ENCODE results near the gene CRAMP1. TPM values are rescaled to one million over a fixed set of nuclear protein-coding genes. Genes with fewer than 3 reads are reported as not detected.

The CRAMP1 gene
- total RNA-seq, 1 donor from 2014 or later, result 18.0 TPM

DNA sequence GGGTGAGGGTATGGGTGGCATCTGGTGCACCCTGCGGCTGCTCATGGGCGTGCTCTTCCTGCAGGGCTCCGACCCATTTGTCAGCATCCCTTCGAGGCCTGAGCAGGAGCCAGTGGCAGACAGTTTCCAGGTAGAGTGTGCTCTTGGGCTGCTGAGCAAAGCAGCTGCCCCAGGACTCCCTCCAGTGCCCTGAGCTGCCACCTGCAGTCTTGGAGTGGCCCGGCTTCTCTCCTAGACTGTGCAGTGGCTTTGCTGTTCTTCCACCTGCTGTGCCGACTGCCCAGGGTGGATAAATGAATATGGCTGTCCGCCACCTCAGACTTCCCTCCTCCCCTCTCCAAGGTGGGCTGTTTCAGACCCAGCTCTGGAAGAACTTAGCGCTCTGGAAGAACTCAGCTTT is 55.1 kb downstream of the CRAMP1 start:
- Histone ChIP-seq H3K36me3 (ENCODE audit: insufficient read depth, low read length) (peaks cover 58% of the 10 kb centered on the region), H3K4me2 (ENCODE audit: low read length) (no peak overlapping the region), H3K9me3 (ENCODE audit: insufficient read depth, low read depth, low read length) (no peaks in the 10 kb centered on the region), H3K79me2 (ENCODE audit: insufficient read depth, low read length) (no peaks in the 10 kb centered on the region), H3K4me3 (ENCODE audit: insufficient read depth, low read depth, low read length) (no peak overlapping the region), H3K27me3 (ENCODE audit: insufficient read depth, low read length) (no peaks in the 10 kb centered on the region), H2AFZ (ENCODE audit: low read depth, low read length) (no peak overlapping the region), H3K9ac (ENCODE audit: low read length) (no peak overlapping the region), H3K4me1 (ENCODE audit: insufficient read depth, low read length) (no peaks in the 10 kb centered on the region), H3K27ac (ENCODE audit: low read depth, low read length) (no peak overlapping the region), H4K20me1 (ENCODE audit: insufficient read depth, low read length) (peaks cover 5% of the 10 kb centered on the region)
- Mint-ChIP-seq H3K9me3 (ENCODE audit: unreplicated experiment) (no peaks in the 10 kb centered on the region), H3K4me3 (ENCODE audit: unreplicated experiment) (no peak overlapping the region), H3K27ac (ENCODE audit: unreplicated experiment) (no peak overlapping the region), H3K36me3 (ENCODE audit: low read depth, unreplicated experiment) (peaks cover 49% of the 10 kb centered on the region), H3K27me3 (ENCODE audit: low read depth, unreplicated experiment) (no peaks in the 10 kb centered on the region), H3K4me1 (ENCODE audit: low read depth, unreplicated experiment) (no peaks in the 10 kb centered on the region)
- DNase-seq (ENCODE audit: low read depth) (no peak), FAIRE-seq (no peak)
- TF ChIP-seq, protein P1, sequence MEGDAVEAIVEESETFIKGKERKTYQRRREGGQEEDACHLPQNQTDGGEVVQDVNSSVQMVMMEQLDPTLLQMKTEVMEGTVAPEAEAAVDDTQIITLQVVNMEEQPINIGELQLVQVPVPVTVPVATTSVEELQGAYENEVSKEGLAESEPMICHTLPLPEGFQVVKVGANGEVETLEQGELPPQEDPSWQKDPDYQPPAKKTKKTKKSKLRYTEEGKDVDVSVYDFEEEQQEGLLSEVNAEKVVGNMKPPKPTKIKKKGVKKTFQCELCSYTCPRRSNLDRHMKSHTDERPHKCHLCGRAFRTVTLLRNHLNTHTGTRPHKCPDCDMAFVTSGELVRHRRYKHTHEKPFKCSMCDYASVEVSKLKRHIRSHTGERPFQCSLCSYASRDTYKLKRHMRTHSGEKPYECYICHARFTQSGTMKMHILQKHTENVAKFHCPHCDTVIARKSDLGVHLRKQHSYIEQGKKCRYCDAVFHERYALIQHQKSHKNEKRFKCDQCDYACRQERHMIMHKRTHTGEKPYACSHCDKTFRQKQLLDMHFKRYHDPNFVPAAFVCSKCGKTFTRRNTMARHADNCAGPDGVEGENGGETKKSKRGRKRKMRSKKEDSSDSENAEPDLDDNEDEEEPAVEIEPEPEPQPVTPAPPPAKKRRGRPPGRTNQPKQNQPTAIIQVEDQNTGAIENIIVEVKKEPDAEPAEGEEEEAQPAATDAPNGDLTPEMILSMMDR (IDR thresholded peaks at IDR 0.05; ENCODE audit: insufficient read depth, low read depth, low read length), result no peak

DNA sequence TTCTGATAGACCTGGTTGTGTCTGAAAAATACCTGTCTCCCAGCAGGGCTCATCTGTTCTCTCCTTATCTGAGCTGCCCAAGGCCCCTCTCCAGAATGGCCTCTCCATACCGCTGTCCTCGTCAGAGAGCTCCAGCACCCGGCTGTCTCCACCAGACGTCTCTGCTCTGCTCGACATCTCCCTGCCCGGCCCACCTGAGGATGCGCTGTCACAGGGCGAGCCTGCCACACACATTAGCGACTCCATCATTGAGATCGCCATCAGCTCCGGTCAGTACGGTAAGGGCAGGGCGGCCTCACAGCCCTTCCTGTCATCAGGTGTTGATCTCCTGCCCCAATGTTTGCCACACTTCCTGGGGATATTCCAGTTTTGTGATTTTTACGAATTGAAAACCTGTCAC is 55.8 kb downstream of the CRAMP1 start:
- Histone ChIP-seq H3K36me3 (ENCODE audit: insufficient read depth, low read length) (peaks cover 57% of the 10 kb centered on the region), H2AFZ (ENCODE audit: low read depth, low read length) (no peak overlapping the region), H3K9ac (ENCODE audit: low read length) (no peak overlapping the region), H4K20me1 (ENCODE audit: insufficient read depth, low read length) (peaks cover 5% of the 10 kb centered on the region), H3K4me3 (ENCODE audit: insufficient read depth, low read depth, low read length) (no peak overlapping the region), H3K4me1 (ENCODE audit: insufficient read depth, low read length) (no peaks in the 10 kb centered on the region), H3K27me3 (ENCODE audit: insufficient read depth, low read length) (no peaks in the 10 kb centered on the region), H3K27ac (ENCODE audit: low read depth, low read length) (no peak overlapping the region), H3K9me3 (ENCODE audit: insufficient read depth, low read depth, low read length) (no peaks in the 10 kb centered on the region), H3K79me2 (ENCODE audit: insufficient read depth, low read length) (no peaks in the 10 kb centered on the region), H3K4me2 (ENCODE audit: low read length) (no peak overlapping the region)
- no peak for DNase-seq (ENCODE audit: low read depth)
- no peak overlapping the region for H3K4me3 Mint-ChIP-seq (ENCODE audit: unreplicated experiment)
- H3K9me3 Mint-ChIP-seq (ENCODE audit: unreplicated experiment), result no peaks in the 10 kb centered on the region
- H3K36me3 Mint-ChIP-seq (ENCODE audit: low read depth, unreplicated experiment), result peaks cover 52% of the 10 kb centered on the region
- H3K27ac Mint-ChIP-seq (ENCODE audit: unreplicated experiment), result no peak overlapping the region
- no peaks in the 10 kb centered on the region for H3K27me3 Mint-ChIP-seq (ENCODE audit: low read depth, unreplicated experiment)
- TF ChIP-seq, protein P1 (IDR thresholded peaks at IDR 0.05; ENCODE audit: insufficient read depth, low read depth, low read length), result no peak
- TF ChIP-seq EZH2 (IDR thresholded peaks at IDR 0.05; ENCODE audit: insufficient read depth, low read length), result no peak
- no peak for FAIRE-seq
- no peaks in the 10 kb centered on the region for H3K4me1 Mint-ChIP-seq (ENCODE audit: low read depth, unreplicated experiment)

DNA sequence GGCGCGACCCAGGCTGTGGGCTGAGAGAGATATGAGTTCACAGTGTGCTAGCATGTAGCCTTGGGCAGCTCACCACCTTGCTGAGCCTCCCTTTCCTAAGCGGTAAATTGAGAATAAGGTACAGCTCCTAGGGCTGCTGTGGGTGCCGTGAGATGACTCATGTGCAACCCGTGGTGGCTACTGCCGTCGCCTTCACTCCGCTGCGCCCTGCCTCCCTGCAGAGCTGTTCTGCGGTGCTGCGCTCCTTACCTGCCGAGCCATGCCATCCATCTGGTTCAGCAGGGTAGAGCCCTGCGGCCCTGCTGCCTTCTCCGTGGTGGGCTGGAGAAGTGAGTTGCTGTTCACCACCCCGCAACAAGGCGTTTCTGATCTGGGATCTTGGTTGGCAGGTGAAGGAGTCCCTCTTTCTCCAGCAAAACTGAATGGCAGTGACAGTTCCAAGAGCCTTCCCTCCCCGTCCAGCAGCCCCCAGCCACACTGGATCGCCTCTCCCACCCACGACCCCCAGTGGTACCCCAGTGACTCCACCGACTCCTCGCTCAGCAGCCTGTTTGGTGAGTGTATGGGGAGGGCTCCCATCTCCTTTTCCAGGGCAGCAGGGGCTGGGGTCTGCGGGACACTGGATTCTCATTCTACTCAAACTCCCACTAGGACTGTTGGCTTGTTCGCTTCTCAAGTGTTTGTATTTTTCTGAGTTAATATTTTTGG is 56.6 kb downstream of the CRAMP1 start:
- no peak overlapping the region for H3K4me3 ChIP-seq (ENCODE audit: insufficient read depth, low read depth, low read length)
- H3K4me1 Mint-ChIP-seq (ENCODE audit: low read depth, unreplicated experiment), result no peaks in the 10 kb centered on the region
- peaks cover 52% of the 10 kb centered on the region for H3K36me3 ChIP-seq (ENCODE audit: insufficient read depth, low read length)
- H3K9me3 Mint-ChIP-seq (ENCODE audit: unreplicated experiment), result no peaks in the 10 kb centered on the region
- no peak overlapping the region for H3K27ac ChIP-seq (ENCODE audit: low read depth, low read length)
- H3K4me1 ChIP-seq (ENCODE audit: insufficient read depth, low read length), result no peaks in the 10 kb centered on the region
- no peak overlapping the region for H2AFZ ChIP-seq (ENCODE audit: low read depth, low read length)
- no peak overlapping the region for H3K4me3 Mint-ChIP-seq (ENCODE audit: unreplicated experiment)
- H3K4me2 ChIP-seq (ENCODE audit: low read length), result no peak overlapping the region
- no peak overlapping the region for H3K9ac ChIP-seq (ENCODE audit: low read length)
- TF ChIP-seq, protein P1 (IDR thresholded peaks at IDR 0.05; ENCODE audit: insufficient read depth, low read depth, low read length), result no peak
- no peak for TF ChIP-seq EZH2 (IDR thresholded peaks at IDR 0.05; ENCODE audit: insufficient read depth, low read length)
- no peak for FAIRE-seq
- H3K27ac Mint-ChIP-seq (ENCODE audit: unreplicated experiment), result no peak overlapping the region
- H3K27me3 Mint-ChIP-seq (ENCODE audit: low read depth, unreplicated experiment), result no peaks in the 10 kb centered on the region
- H3K79me2 ChIP-seq (ENCODE audit: insufficient read depth, low read length), result no peaks in the 10 kb centered on the region
- no peaks in the 10 kb centered on the region for H3K27me3 ChIP-seq (ENCODE audit: insufficient read depth, low read length)
- no peaks in the 10 kb centered on the region for H3K9me3 ChIP-seq (ENCODE audit: insufficient read depth, low read depth, low read length)
- H3K36me3 Mint-ChIP-seq (ENCODE audit: low read depth, unreplicated experiment), result peaks cover 52% of the 10 kb centered on the region
- DNase-seq (ENCODE audit: low read depth), result no peak
- H4K20me1 ChIP-seq (ENCODE audit: insufficient read depth, low read length), result peaks cover 5% of the 10 kb centered on the region
